Pancreas (tissue), 10 donors: ENCODE data around the gene SDK1. TPM values are rescaled to one million over a fixed set of nuclear protein-coding genes. Genes with fewer than 3 reads are reported as not detected.

Experiments
- ATAC-seq, 4 donors: fragments of 200-7000 bp; cut with Tn5 transposase; one replicate each; pipeline versions ENCODE4 v1.8.0 to v1.9.1; 2020; ENCODE audit warnings: mild to moderate bottlenecking in 4 of 4, moderate library complexity in 4 of 4
- DNase-seq, 6 donors: peaks; one replicate each; pipeline ENCODE4 v3.0.0-alpha.2; 2020
- FAIRE-seq: peaks from 2 replicates; lab custom pipeline; 2012; peaks lifted over from hg19 to GRCh38; lab: Jason Lieb, UNC
- H3K27ac ChIP-seq, 4 donors: fragments of 200-600 bp; sonication (generic); 1 replicate in 3 of 4; 2 replicates in 1 of 4; pipeline versions ENCODE4 v1.5.0 to v1.8.0; 2020
- H3K27me3 ChIP-seq, 4 donors: fragments of 200-600 bp; one replicate each; pipeline ENCODE4 v1.8.0; 2021
- H3K36me3 ChIP-seq, 3 donors: fragments of 200-600 bp; sonication (generic) in 1 of 3; one replicate each; pipeline versions ENCODE4 v1.5.0 to v1.8.0; 2020 to 2021
- H3K4me1 ChIP-seq, 3 donors: fragments of 200-600 bp; one replicate each; pipeline ENCODE4 v1.8.0; 2021
- H3K4me3 ChIP-seq, 4 donors: fragments of 200-600 bp; sonication (generic) in 2 of 4; one replicate each; pipeline versions ENCODE4 v1.5.0 to v1.8.0; 2020 to 2021
- H3K9me3 ChIP-seq, 4 donors: fragments of 200-600 bp; one replicate each; pipeline ENCODE4 v1.8.0; 2021
- CTCF ChIP-seq, 4 donors: fragments of 200-600 bp; sonication (generic) in 3 of 4; IDR thresholded peaks; one replicate each; pipeline versions ENCODE4 v1.5.0 to v1.8.0; 2021; ENCODE audit warnings: antibody characterized with exemption in 4 of 4
- WGBS, 2 donors: extraction: QIAGEN DNeasy Blood & Tissue Kit; methylation state at CpG; one replicate each; pipeline ENCODE4 v1.1.7; 2013; 5-methylcytosine and 5-hydroxymethylcytosine counted together
- intact Hi-C, 3 donors: fragments of 100-400 bp; cut with DNase I; formaldehyde crosslinking; loops; one replicate each; pipeline versions ENCODE4 v1.11.1 to v1.14.2; 2022
- polyA plus RNA-seq, 2 donors: library from polyadenylated mRNA; stranded (reverse); fragments of 200-250 nt; gene quantifications; one replicate each; pipeline ENCODE4 v1.2.3, GENCODE V29; 2013
- total RNA-seq, 6 donors: library from RNA; stranded (reverse); fragmentation: NEBNext Ultra II Directional in 4 of 6; extraction: Animal tissue kit (Norgen Biotek cat#: 25700) in 4 of 6; gene quantifications; one replicate each; pipeline versions ENCODE4 v1.2.1 to v1.2.4, GENCODE V29; 2021 to 2023
- donor health status: healthy with polysubstance abuse.
- donor health status: DM: no; HTN: no; CAD: no; lungs with moderate emphysema.
- donor health status: DM: no; HTN: no; CAD: no.
- donor health status: control.
- donor health status: control.
- donor health status: Bipolar disorder and iron deficiency.
- donor health status: DM: yes; HTN: yes; CAD: no.
- donor health status: DM: no; HTN: no; CAD: no.
- donor health status: DM: no; HTN: no; CAD: no.
- donor health status: DM: yes; HTN: yes; CAD: no.

The SDK1 gene
- total and polyA plus RNA-seq, 8 donors, result 10.8 to 30.8 (median 19.8) TPM

- no peaks in the 10 kb centered on the region for H3K27me3 ChIP-seq
- H3K27ac ChIP-seq, result no peak overlapping the region
- DNase-seq (no peak), FAIRE-seq (no peak), ATAC-seq (no peak)
- peaks cover 0 to 3% (median 2%) of the 10 kb centered on the region in 3 donors for H3K36me3 ChIP-seq
- intact Hi-C loops, result no loop called here
- TF ChIP-seq CTCF (IDR thresholded peaks at IDR 0.05), result no peak
- H3K4me3 ChIP-seq, result no peak overlapping the region
- H3K9me3 ChIP-seq, result no peaks in the 10 kb centered on the region
- no peaks in the 10 kb centered on the region for H3K4me1 ChIP-seq
- WGBS, 2 donors, result 84 to 86% methylated on average over 30 of the region's 30 CpGs
These were observed 710.0 kb downstream of the SDK1 start for GRCh38 chr7:4010923-4011656.

GRCh38 chr7:4013793-4014192, 712.7 kb downstream of the SDK1 start:
- Histone ChIP-seq H3K4me1 (no peaks in the 10 kb centered on the region), H3K27ac (no peak overlapping the region), H3K27me3 (no peaks in the 10 kb centered on the region), H3K36me3 (peaks cover 0 to 6% (median 3%) of the 10 kb centered on the region in 3 donors), H3K4me3 (no peak overlapping the region), H3K9me3 (no peaks in the 10 kb centered on the region)
- intact Hi-C loops, result no loop called here
- ATAC-seq, result no peak
- no peak for TF ChIP-seq CTCF (IDR thresholded peaks at IDR 0.05)
- WGBS, 2 donors, result 92 to 97% methylated on average over 10 of the region's 10 CpGs
- FAIRE-seq, result no peak
- DNase-seq, result no peak

- ATAC-seq (no peak), FAIRE-seq (no peak)
- no peaks in the 10 kb centered on the region for H3K27me3 ChIP-seq
These were observed 713.4 kb downstream of the SDK1 start for GRCh38 chr7:4014346-4015050.

GRCh38 chr7:4015371-4015770, 714.3 kb downstream of the SDK1 start:
- ATAC-seq (no peak), DNase-seq (no peak), FAIRE-seq (no peak)
- no peak overlapping the region for H3K27ac ChIP-seq
- 93% methylated on average over 8 of the region's 8 CpGs for WGBS, 2 donors
- H3K4me1 ChIP-seq, result no peaks in the 10 kb centered on the region
- no peak overlapping the region for H3K4me3 ChIP-seq
- no peak for TF ChIP-seq CTCF (IDR thresholded peaks at IDR 0.05)
- intact Hi-C loops, result no loop called here
- no peaks in the 10 kb centered on the region for H3K9me3 ChIP-seq
- H3K36me3 ChIP-seq, result peaks cover 0 to 6% (median 3%) of the 10 kb centered on the region in 3 donors
- H3K27me3 ChIP-seq, result no peaks in the 10 kb centered on the region

More at GRCh38 chr7:4014346-4015050, 713.4 kb downstream of the SDK1 start:
- DNase-seq, result no peak
- 85 to 89% methylated on average over 13 of the region's 13 CpGs for WGBS, 2 donors
- H3K4me3 ChIP-seq, result no peak overlapping the region
- no peak overlapping the region for H3K27ac ChIP-seq
- H3K36me3 ChIP-seq, result peaks cover 0 to 6% (median 3%) of the 10 kb centered on the region in 3 donors
- H3K4me1 ChIP-seq, result no peaks in the 10 kb centered on the region
- intact Hi-C loops, result no loop called here
- TF ChIP-seq CTCF (IDR thresholded peaks at IDR 0.05), result no peak
- no peaks in the 10 kb centered on the region for H3K9me3 ChIP-seq
